GM19455 (cell line): ENCODE data around the gene DMD.

Source experiments
- ATAC-seq: cut with Tn5 transposase; IDR thresholded peaks from one replicate; pipeline ENCODE4 v1.9.1; 2021; ENCODE audit not compliant: unreplicated experiment

DMD gene

GRCh38 chrX:31547816-31548215, 1663.5 kb downstream of the DMD start:
- ATAC-seq = no peak

- no peak for ATAC-seq
These were observed 1663.9 kb downstream of the DMD start for GRCh38 chrX:31547416-31547815.

GRCh38 chrX:31546126-31546525, 1665.2 kb downstream of the DMD start:
- no peak for ATAC-seq

- ATAC-seq = no peak
These were observed 1665.6 kb downstream of the DMD start for GRCh38 chrX:31545726-31546125.

GRCh38 chrX:31545191-31545590, 1666.2 kb downstream of the DMD start:
- ATAC-seq = no peak

GRCh38 chrX:31543634-31544033, 1667.7 kb downstream of the DMD start:
- ATAC-seq = no peak

- ATAC-seq = no peak
These were observed 1668.8 kb downstream of the DMD start for GRCh38 chrX:31542566-31542965.

GRCh38 chrX:31540313-31540712, 1671.0 kb downstream of the DMD start:
- no peak for ATAC-seq

GRCh38 chrX:31527455-31528126, 1683.8 kb downstream of the DMD start:
- no peak for ATAC-seq

GRCh38 chrX:31523884-31524536, 1687.3 kb downstream of the DMD start:
- no peak for ATAC-seq

GRCh38 chrX:31522760-31523159, 1688.6 kb downstream of the DMD start:
- ATAC-seq = no peak

GRCh38 chrX:31521941-31522340, 1689.4 kb downstream of the DMD start:
- ATAC-seq = no peak

- no peak for ATAC-seq
These were observed 1694.8 kb downstream of the DMD start for GRCh38 chrX:31516527-31516926.

- ATAC-seq = no peak
These were observed 1703.0 kb downstream of the DMD start for GRCh38 chrX:31508338-31508737.

- ATAC-seq = no peak
These were observed 1704.4 kb downstream of the DMD start for GRCh38 chrX:31506928-31507327.

GRCh38 chrX:31506360-31506759, 1705.0 kb downstream of the DMD start:
- no peak for ATAC-seq

GRCh38 chrX:31500921-31501320, 1710.4 kb downstream of the DMD start:
- no peak for ATAC-seq

GRCh38 chrX:31499109-31499508, 1712.2 kb downstream of the DMD start:
- ATAC-seq = no peak

GRCh38 chrX:31497086-31497485, 1714.3 kb downstream of the DMD start:
- ATAC-seq = no peak

- ATAC-seq = no peak
These were observed 1723.4 kb downstream of the DMD start for GRCh38 chrX:31487951-31488350.

GRCh38 chrX:31483336-31483735, 1728.0 kb downstream of the DMD start:
- no peak for ATAC-seq

GRCh38 chrX:31480696-31481095, 1730.7 kb downstream of the DMD start:
- no peak for ATAC-seq

- no peak for ATAC-seq
These were observed 1740.1 kb downstream of the DMD start for GRCh38 chrX:31471229-31471628.
